Muscle of leg (tissue), 11 donors: ENCODE data around the gene DOCK2. TPM values are rescaled to one million over a fixed set of nuclear protein-coding genes. Genes with fewer than 3 reads are reported as not detected.
"Not testable (repeated sequence)": the region's sequence is repeated elsewhere in the genome, so short reads cannot be mapped to it uniquely, and the experiment has no call there.

Source experiments
- DNase-seq: peaks from one replicate; pipeline ENCODE4 v3.0.0; 2013
- H3K27ac ChIP-seq: one replicate; pipeline ENCODE4 v1.5.1; 2013; ENCODE audit warnings: mild to moderate bottlenecking, low read length, control low read depth
- H3K27me3 ChIP-seq: one replicate; pipeline ENCODE4 v1.6.1; 2013; ENCODE audit warnings: low read length; ENCODE audit not compliant: control insufficient read depth, insufficient read depth
- H3K36me3 ChIP-seq: one replicate; pipeline ENCODE4 v1.6.1; 2013; ENCODE audit warnings: low read length; ENCODE audit not compliant: control insufficient read depth, insufficient read depth
- H3K4me1 ChIP-seq: one replicate; pipeline ENCODE4 v1.6.1; 2013; ENCODE audit warnings: low read length; ENCODE audit not compliant: control insufficient read depth, insufficient read depth
- H3K4me3 ChIP-seq: one replicate; pipeline ENCODE4 v1.5.1; 2013; ENCODE audit warnings: low read length, control low read depth
- H3K9me3 ChIP-seq: replicated peaks from 2 replicates; pipeline ENCODE4 v1.6.1; 2013; ENCODE audit warnings: low read depth, low read length; ENCODE audit not compliant: control insufficient read depth
- WGBS: methylation state at CpG from one replicate; pipeline ENCODE4 v1.1.5; 2013; ENCODE audit warnings: missing lambda C conversion rate; ENCODE audit not compliant: insufficient coverage; 5-methylcytosine and 5-hydroxymethylcytosine counted together
- polyA plus RNA-seq, 8 donors: library from polyadenylated mRNA; unstranded; fragments of 120-200 nt; gene quantifications; one replicate each; pipeline versions ENCODE4 v1.2.1 to v1.2.3, GENCODE V29; 2013; ENCODE audit warnings: inconsistent platforms in 1 of 8, low replicate concordance in 1 of 8; ENCODE audit not compliant: insufficient read length in 8 of 8, insufficient read depth in 1 of 8
- total RNA-seq: library from RNA; stranded (reverse); fragments of 120-200 nt; gene quantifications from one replicate; pipeline ENCODE4 v1.2.4, GENCODE V29; 2013

The DOCK2 gene
- total and polyA plus RNA-seq, 9 donors: 3.4 to 4.5 (median 3.8) TPM

GRCh38 chr5:169798906-169799660 is 162.0 kb downstream of the DOCK2 start:
- H3K36me3 ChIP-seq: no peaks in the 10 kb centered on the region
- no peak overlapping the region for H3K27ac ChIP-seq
- H3K4me1 ChIP-seq: no peaks in the 10 kb centered on the region
- 100% methylated on average over 3 of the region's 4 CpGs for whole genome bisulfite sequencing
- no peaks in the 10 kb centered on the region for H3K9me3 ChIP-seq
- no peak for DNase-seq
- peaks cover 2% of the 10 kb centered on the region for H3K27me3 ChIP-seq
- H3K4me3 ChIP-seq: no peak overlapping the region

- no peak for DNase-seq
- Histone ChIP-seq H3K9me3 (no peaks in the 10 kb centered on the region), H3K27me3 (peaks cover 2% of the 10 kb centered on the region), H3K4me1 (no peaks in the 10 kb centered on the region), H3K27ac (no peak overlapping the region), H3K36me3 (no peaks in the 10 kb centered on the region), H3K4me3 (no peak overlapping the region)
- WGBS: 46% methylated on average over 5 of the region's 6 CpGs
These were observed 164.3 kb downstream of the DOCK2 start for GRCh38 chr5:169801324-169801777.

GRCh38 chr5:169801781-169802180 is 164.7 kb downstream of the DOCK2 start:
- no peak for DNase-seq
- no CpG with 5 or more reads among the region's 2 CpGs for WGBS
- Histone ChIP-seq H3K9me3 (no peaks in the 10 kb centered on the region), H3K4me3 (no peak overlapping the region), H3K4me1 (no peaks in the 10 kb centered on the region), H3K27me3 (peaks cover 2% of the 10 kb centered on the region), H3K27ac (no peak overlapping the region), H3K36me3 (no peaks in the 10 kb centered on the region)

GRCh38 chr5:169803077-169803981 is 166.3 kb downstream of the DOCK2 start:
- no peaks in the 10 kb centered on the region for H3K36me3 ChIP-seq
- no peak overlapping the region for H3K27ac ChIP-seq
- no peak overlapping the region for H3K4me3 ChIP-seq
- no peaks in the 10 kb centered on the region for H3K4me1 ChIP-seq
- DNase-seq: no peak
- peaks cover 2% of the 10 kb centered on the region for H3K27me3 ChIP-seq
- 63% methylated on average over 9 of the region's 10 CpGs for WGBS
- no peaks in the 10 kb centered on the region for H3K9me3 ChIP-seq

- H3K27ac ChIP-seq: no peak overlapping the region
- H3K9me3 ChIP-seq: no peaks in the 10 kb centered on the region
- no peak overlapping the region for H3K4me3 ChIP-seq
- H3K36me3 ChIP-seq: no peaks in the 10 kb centered on the region
- H3K27me3 ChIP-seq: no peaks in the 10 kb centered on the region
- WGBS: no CpG with 5 or more reads among the region's 1 CpG
- DNase-seq: no peak
- no peaks in the 10 kb centered on the region for H3K4me1 ChIP-seq
These were observed 167.8 kb downstream of the DOCK2 start for GRCh38 chr5:169804861-169805260.

GRCh38 chr5:169805527-169805934 is 168.5 kb downstream of the DOCK2 start:
- Histone ChIP-seq H3K4me3 (no peak overlapping the region), H3K27me3 (no peaks in the 10 kb centered on the region), H3K36me3 (no peaks in the 10 kb centered on the region), H3K4me1 (no peaks in the 10 kb centered on the region), H3K9me3 (no peaks in the 10 kb centered on the region), H3K27ac (no peak overlapping the region)
- DNase-seq: no peak
- no CpG with 5 or more reads among the region's 5 CpGs for WGBS

- Histone ChIP-seq H3K4me3 (no peak overlapping the region), H3K36me3 (no peaks in the 10 kb centered on the region), H3K4me1 (no peaks in the 10 kb centered on the region), H3K27ac (no peak overlapping the region), H3K9me3 (no peaks in the 10 kb centered on the region), H3K27me3 (no peaks in the 10 kb centered on the region)
- no peak for DNase-seq
- WGBS: 87% methylated on average over 4 of the region's 6 CpGs
These were observed 169.0 kb downstream of the DOCK2 start for GRCh38 chr5:169805937-169806700.

GRCh38 chr5:169808118-169808581 is 171.1 kb downstream of the DOCK2 start:
- Histone ChIP-seq H3K4me3 (no peak overlapping the region), H3K4me1 (peaks cover 3% of the 10 kb centered on the region), H3K36me3 (no peaks in the 10 kb centered on the region), H3K9me3 (no peaks in the 10 kb centered on the region), H3K27me3 (peaks cover 2% of the 10 kb centered on the region), H3K27ac (no peak overlapping the region)
- no peak for DNase-seq
- WGBS: 33% methylated on average over 1 of the region's 2 CpGs

- H3K27ac ChIP-seq, DNase-seq, H3K4me3 ChIP-seq, H3K4me1 ChIP-seq, H3K36me3 ChIP-seq, H3K9me3 ChIP-seq, H3K27me3 ChIP-seq: not testable (repeated sequence)
- WGBS: 100% methylated on average over 1 of the region's 3 CpGs
These were observed 171.8 kb downstream of the DOCK2 start for GRCh38 chr5:169808880-169809279.
